Glomerular visceral epithelial cell (primary cell): ENCODE results near the gene METTL17.
"Not testable (repeated sequence)": the region's sequence is repeated elsewhere in the genome, so short reads cannot be mapped to it uniquely, and the experiment has no call there.

Experiments used
- DNase-seq: peaks from one replicate; pipeline ENCODE4 v3.0.0-alpha.2; 2016; ENCODE audit errors: extremely low spot score

METTL17 gene

GRCh38 chr14:20989787-20990600, at the start of gene METTL17:
Gene METTL17 (plus strand): TSS chr14:20989980. CDS start chr14:20990003, 23 bp downstream.
- peak; percentile 98 for DNase-seq

DNA sequence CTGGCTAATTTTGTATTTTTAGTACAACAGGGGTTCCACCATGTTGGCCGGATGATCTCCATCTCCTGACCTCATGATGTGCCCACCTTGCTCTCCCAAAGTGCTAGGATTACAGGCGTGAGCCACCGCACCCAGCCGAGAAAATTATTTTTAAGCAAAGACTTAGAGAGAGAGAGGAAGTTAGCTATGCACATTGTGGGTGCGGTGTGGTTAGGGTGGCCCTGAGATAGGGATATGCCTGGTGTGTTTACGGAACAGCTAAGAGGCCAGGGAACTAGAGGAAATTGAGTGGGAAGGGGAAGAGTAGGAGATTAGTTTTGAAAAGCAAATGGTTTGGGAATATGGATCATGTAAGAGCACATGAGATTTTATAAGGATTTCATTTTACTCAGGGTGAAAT, 44.6 kb upstream of the METTL17 start:
- DNase-seq = not testable (repeated sequence)

- not testable (repeated sequence) for DNase-seq
Observed at GRCh38 chr14:20946707-20947106, 43.1 kb upstream of the METTL17 start.

GRCh38 chr14:20954736-20955537, 34.8 kb upstream of the METTL17 start, which contains the start of gene RNASE2:
Gene RNASE2 (plus strand): TSS chr14:20955487. CDS start chr14:20955772, 285 bp downstream.
- DNase-seq = not testable (repeated sequence)

- DNase-seq = not testable (repeated sequence)
Observed at GRCh38 chr14:20955538-20955873, 34.3 kb upstream of the METTL17 start.

DNA sequence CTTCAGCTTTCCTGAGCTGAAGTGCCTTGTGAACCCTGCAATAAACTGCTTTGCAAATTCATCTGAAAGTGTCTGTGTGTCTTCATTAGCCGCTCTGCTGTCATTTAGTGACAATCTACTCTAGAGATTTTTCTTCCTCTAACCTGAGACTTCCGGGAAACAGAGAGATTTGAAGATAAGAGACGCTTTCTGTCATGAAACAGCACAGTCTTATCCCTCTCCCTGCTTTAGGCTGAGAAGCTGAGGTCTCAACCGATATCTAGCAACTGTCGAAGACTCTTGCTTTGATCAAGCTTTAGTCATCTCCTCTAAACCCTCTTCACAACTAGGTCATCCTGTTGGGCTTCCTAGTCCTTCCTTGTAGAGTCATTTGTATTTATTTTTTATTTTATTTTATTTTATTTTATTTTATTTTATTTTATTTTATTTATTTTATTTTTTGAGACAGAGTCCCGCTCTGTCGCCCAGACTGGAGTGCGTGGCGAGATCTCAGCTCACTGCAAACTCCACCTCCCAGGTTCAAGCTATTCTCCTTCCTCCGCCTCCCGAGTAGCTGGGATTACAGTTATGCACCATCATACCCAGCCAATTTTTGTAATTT, 33.3 kb upstream of the METTL17 start:
- no peak for DNase-seq

DNA sequence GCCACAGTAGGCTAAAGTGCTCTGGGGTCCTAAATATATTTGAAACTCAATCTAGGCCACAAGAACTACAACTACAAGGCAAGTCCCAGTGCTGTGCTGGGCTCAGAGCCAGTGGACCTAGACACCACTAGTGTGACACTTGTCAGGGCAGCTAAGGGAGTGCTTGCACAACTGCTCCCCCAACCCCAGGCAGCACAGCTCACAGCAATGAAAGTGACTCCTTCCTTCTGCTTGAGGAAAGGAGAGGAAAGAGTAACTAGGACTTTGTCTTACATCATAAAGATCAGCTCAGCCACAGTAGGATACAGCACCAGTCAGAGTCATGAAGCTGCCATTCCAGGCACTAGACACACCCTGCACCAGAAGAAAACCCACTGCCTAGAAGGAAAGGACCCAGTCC, 30.8 kb upstream of the METTL17 start:
- not testable (repeated sequence) for DNase-seq

- no peak for DNase-seq
Observed at GRCh38 chr14:20969336-20969735, 20.4 kb upstream of the METTL17 start.

DNA sequence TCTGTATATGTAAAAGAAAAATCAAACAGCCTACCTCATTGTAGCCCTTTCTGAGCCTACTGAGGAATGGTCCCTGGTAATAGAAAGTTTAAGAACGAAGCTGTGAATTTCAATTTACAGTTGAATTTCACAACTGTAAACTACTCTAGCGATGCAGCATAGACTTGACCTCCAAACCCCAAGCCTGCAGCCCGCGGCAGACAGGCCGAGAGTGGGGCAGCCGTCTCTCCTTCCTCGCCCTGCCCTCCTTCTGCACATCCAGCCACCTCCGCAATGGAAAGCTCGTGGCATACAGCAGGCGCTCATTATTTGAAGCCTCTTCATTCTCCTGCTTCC, 19.2 kb upstream of the METTL17 start:
- no peak for DNase-seq

- DNase-seq = peak; percentile 91
Observed at GRCh38 chr14:20970983-20971704, 18.6 kb upstream of the METTL17 start.

- no peak for DNase-seq
Observed at GRCh38 chr14:20971705-20972021, 18.1 kb upstream of the METTL17 start.

- DNase-seq = no peak
Observed at GRCh38 chr14:20973501-20973900, 16.3 kb upstream of the METTL17 start.

DNA sequence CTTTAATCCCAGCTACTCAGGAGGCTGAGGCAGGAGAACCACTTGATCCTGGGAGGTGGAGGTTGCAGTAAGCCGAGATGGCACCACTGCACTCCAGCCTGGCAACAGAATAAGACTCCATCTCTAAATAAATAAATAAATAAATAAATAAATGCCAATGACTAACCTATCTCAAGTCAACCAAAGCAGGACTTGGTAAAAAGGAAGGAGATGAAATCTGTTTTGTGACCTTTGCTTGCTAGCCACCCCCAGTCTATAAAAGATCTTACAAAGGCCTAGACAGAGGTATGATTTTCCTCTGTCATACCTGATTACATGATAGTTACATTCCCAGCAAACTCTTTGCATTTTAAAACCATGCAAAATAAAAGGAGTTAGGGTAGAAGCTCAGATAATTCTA, 13.5 kb upstream of the METTL17 start:
- DNase-seq = no peak

DNA sequence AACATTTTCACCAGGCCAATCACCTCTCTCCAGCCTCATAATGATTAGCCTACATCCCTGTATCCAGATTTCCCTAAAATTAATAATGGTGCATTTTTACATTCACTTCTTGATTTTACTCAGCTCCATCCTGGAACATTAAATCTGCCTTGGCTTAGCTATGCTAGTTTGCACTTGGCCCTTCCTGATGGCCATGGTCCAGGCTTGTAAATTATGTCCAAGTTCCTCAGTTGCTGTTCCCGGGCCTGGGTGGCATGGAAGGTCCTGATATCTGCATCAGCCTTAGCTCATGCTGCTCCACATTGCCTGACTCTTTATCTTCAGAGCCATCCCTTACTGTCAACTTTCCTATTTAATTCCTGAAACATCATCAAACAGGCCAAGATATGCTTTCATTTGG, 11.1 kb upstream of the METTL17 start:
- DNase-seq = no peak

- no peak for DNase-seq
Observed at GRCh38 chr14:20980906-20981305, 8.9 kb upstream of the METTL17 start.

DNA sequence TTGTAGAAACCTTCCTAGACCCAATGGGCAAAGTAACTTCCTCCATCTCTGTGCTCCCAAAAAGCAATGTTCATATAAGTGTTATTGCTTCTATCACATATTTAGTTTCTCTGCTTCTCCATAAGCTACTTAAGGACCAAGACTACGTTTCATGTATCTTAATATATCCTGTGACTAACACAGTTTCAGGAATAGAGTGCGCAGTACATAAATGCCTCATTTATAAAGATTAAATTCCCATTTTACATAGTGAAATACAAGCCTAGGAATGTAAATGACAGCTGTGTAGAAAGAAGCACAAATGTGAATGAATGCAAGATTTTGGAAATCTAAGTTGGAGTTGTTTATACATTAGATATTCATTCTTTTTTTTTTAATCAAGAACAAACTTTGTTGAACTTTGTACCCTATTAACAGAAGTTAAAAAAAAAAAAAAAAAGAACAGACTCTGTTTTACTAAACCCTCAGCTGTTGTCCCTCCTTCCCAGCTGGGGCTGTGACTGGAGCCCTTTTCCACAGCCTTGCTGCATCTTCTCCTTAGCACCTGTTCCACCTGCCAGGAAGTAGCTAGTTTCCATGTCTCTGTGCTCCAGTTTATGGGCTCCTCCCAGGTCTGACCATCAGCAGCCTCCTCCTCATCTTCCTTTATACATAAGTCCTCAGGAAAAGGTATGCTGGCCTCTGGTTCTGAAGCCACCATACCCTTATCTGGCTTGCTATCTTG, 7.0 kb upstream of the METTL17 start:
- DNase-seq = no peak

DNA sequence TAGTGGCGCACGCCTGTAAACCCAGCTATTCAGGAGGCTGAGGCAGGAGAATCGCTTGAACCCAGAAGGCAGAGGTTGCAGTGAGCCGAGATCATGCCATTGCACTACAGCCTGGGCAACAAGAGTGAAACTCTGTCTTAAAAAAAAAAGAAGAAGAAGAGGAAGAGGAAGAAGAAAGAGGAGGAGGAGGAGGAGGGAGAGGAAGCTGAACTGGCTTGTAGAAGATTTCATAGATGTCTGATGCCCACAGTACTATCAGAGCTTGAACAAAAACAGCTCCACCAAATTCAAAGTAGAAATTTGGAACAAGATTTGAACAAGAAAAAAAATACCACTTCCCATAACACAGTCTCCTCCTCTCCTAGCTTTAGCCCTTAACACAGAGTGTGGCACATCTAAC, 4.1 kb upstream of the METTL17 start:
- not testable (repeated sequence) for DNase-seq

- peak; percentile 90 for DNase-seq
Observed at GRCh38 chr14:20986811-20987210, 3.0 kb upstream of the METTL17 start.

GRCh38 chr14:20988717-20989470, 886 bp upstream of the METTL17 start:
- DNase-seq = peak; percentile 63

GRCh38 chr14:20989471-20989786, 351 bp upstream of the METTL17 start:
- no peak for DNase-seq

DNA sequence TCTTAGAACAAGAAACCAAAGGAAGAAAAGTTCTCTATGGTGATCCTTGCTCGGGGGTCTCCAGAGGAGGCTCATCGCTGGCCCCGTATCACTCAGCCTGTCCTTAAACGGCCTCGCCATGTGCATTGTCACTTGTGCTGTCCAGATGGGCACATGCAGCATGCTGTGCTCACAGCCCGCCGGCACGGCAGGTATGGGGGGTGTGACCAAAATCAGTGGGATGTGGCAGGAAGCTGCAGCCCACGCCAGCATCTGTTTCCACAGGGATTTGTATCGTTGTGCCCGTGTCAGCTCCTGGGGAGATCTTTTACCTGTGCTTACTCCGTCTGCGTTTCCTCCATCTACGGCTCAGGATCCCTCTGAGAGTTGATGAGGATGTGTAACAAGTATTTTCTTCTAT, 6.7 kb downstream of the METTL17 start:
- DNase-seq = no peak
